K562 (cell line): Measurements from ENCODE around the gene TREM1. TPM values are rescaled to one million over a fixed set of nuclear protein-coding genes. Genes with fewer than 3 reads are reported as not detected.

Experiments used
- ASH1L ChIP-seq: fragments of 450-650 bp; IDR thresholded peaks from 2 replicates; pipeline ENCODE4 v1.6.1; 2018; ENCODE audit warnings: borderline replicate concordance, mild to moderate bottlenecking, low read depth; ENCODE audit not compliant: partially characterized antibody
- CAMTA2 ChIP-seq: fragments of 250-450 bp; sonication (Bioruptor Pico); conservative IDR thresholded peaks from 2 replicates; pipeline ENCODE4 v1.5.1; 2022
- EWSR1 ChIP-seq: fragments of 450-650 bp; IDR thresholded peaks from 2 replicates; pipeline ENCODE4 v1.6.1; 2018; ENCODE audit warnings: borderline replicate concordance, mild to moderate bottlenecking, low read depth, moderate library complexity; ENCODE audit not compliant: partially characterized antibody
- FOXA3 ChIP-seq, 2 experiments: fragments of 450-650 bp in 1 of 2; sonication (generic) in 1 of 2; formaldehyde crosslinking; IDR thresholded peaks in 1 of 2; conservative IDR thresholded peaks in 1 of 2; 2 replicates each; pipeline versions ENCODE4 v1.4.0 to v1.8.0; 2020 to 2022; ENCODE audit warnings: mild to moderate bottlenecking in 2 of 2, missing genetic modification reagents in 1 of 2
- GABPB2 ChIP-seq: fragments of 250-450 bp; sonication (Bioruptor Pico); conservative IDR thresholded peaks from 2 replicates; pipeline ENCODE4 v1.5.1; 2021; ENCODE audit warnings: mild to moderate bottlenecking
- HDAC2 ChIP-seq: fragments of 450-650 bp; IDR thresholded peaks from 2 replicates; pipeline ENCODE4 v1.6.1; 2016; ENCODE audit warnings: mild to moderate bottlenecking
- HNRNPL ChIP-seq: fragments of 200-400 bp; formaldehyde crosslinking; IDR thresholded peaks from 2 replicates; pipeline ENCODE4 v1.6.1; 2017; ENCODE audit warnings: low read depth, mild to moderate bottlenecking, low read length
- JUNB ChIP-seq: fragments of 450-650 bp; formaldehyde crosslinking; conservative IDR thresholded peaks from 2 replicates; pipeline ENCODE4 v1.4.0; 2020; ENCODE audit warnings: mild to moderate bottlenecking
- JUND ChIP-seq, 2 experiments: IDR thresholded peaks; 2 replicates in 1 of 2; 3 replicates in 1 of 2; pipeline ENCODE4 v1.6.1; 2011; ENCODE audit warnings: borderline replicate concordance in 2 of 2, low read depth in 2 of 2, low read length in 2 of 2, improper control_type of control experiment in 1 of 2, missing biosample characterization in 1 of 2, missing genetic modification characterization in 1 of 2, missing genetic modification reagents in 1 of 2
- MTA3 ChIP-seq: fragments of 450-650 bp; formaldehyde crosslinking; IDR thresholded peaks from 2 replicates; pipeline ENCODE4 v1.6.1; 2017; ENCODE audit warnings: mild to moderate bottlenecking, borderline replicate concordance
- NFIC ChIP-seq: fragments of 450-650 bp; IDR thresholded peaks from 2 replicates; pipeline ENCODE4 v1.6.1; 2017; ENCODE audit warnings: mild to moderate bottlenecking, inconsistent platforms
- NONO ChIP-seq, 2 experiments: fragments of 200-400 bp in 1 of 2; fragments of 450-650 bp in 1 of 2; formaldehyde crosslinking in 1 of 2; IDR thresholded peaks; 2 replicates each; pipeline ENCODE4 v1.6.1; 2017; ENCODE audit warnings: low read depth in 2 of 2, mild to moderate bottlenecking in 2 of 2, moderate library complexity in 2 of 2, low read length in 1 of 2
- NR2F6 ChIP-seq: fragments of 450-650 bp; formaldehyde crosslinking; IDR thresholded peaks from 2 replicates; pipeline ENCODE4 v1.4.0; 2020; ENCODE audit warnings: mild to moderate bottlenecking
- OTX1 ChIP-seq: fragments of 450-650 bp; formaldehyde crosslinking; IDR thresholded peaks from 2 replicates; pipeline ENCODE4 v1.4.0; 2022; ENCODE audit warnings: mild to moderate bottlenecking
- PML ChIP-seq: IDR thresholded peaks from 2 replicates; pipeline ENCODE4 v1.6.1; 2012; ENCODE audit warnings: low read length, inconsistent platforms
- POLR2B ChIP-seq: fragments of 450-650 bp; IDR thresholded peaks from 2 replicates; pipeline ENCODE4 v1.6.1; 2018; ENCODE audit warnings: low read depth; ENCODE audit not compliant: partially characterized antibody
- SMAD1 ChIP-seq: fragments of 150-350 bp; IDR thresholded peaks from 2 replicates; pipeline ENCODE4 v1.6.1; 2014; ENCODE audit warnings: low read length, low read depth; ENCODE audit not compliant: partially characterized antibody
- SMARCC2 ChIP-seq: fragments of 450-650 bp; IDR thresholded peaks from 2 replicates; pipeline ENCODE4 v1.6.1; 2017; ENCODE audit warnings: antibody characterized with exemption, moderate library complexity, mild to moderate bottlenecking, low read depth
- SMC3 ChIP-seq: conservative IDR thresholded peaks from 2 replicates; pipeline ENCODE4 v1.6.1; 2011; ENCODE audit warnings: low read depth, low read length, improper control_type of control experiment; ENCODE audit not compliant: insufficient read depth
- SRSF3 ChIP-seq: fragments of 200-400 bp; formaldehyde crosslinking; IDR thresholded peaks from 2 replicates; pipeline ENCODE4 v1.6.1; 2016; ENCODE audit warnings: mild to moderate bottlenecking, low read length, moderate library complexity; ENCODE audit not compliant: insufficient read depth
- STAT6 ChIP-seq: sonication (generic); formaldehyde crosslinking; IDR thresholded peaks from 2 replicates; pipeline ENCODE4 v1.8.1; 2023; ENCODE audit warnings: mild to moderate bottlenecking, missing genetic modification reagents
- YBX1 ChIP-seq: fragments of 450-650 bp; IDR thresholded peaks from 2 replicates; pipeline ENCODE4 v1.7.1; 2016; ENCODE audit warnings: mild to moderate bottlenecking
- ZEB2 ChIP-seq: fragments of 450-650 bp; IDR thresholded peaks from 2 replicates; pipeline ENCODE4 v1.6.1; 2016
- ZFX ChIP-seq: sonication (generic); formaldehyde crosslinking; IDR thresholded peaks from 2 replicates; pipeline ENCODE4 v1.8.0; 2022; ENCODE audit warnings: mild to moderate bottlenecking, missing genetic modification reagents, moderate library complexity
- ZNF212 ChIP-seq: fragments of 450-650 bp; formaldehyde crosslinking; IDR thresholded peaks from 2 replicates; pipeline ENCODE4 v1.4.0; 2020; ENCODE audit warnings: mild to moderate bottlenecking
- polyA plus RNA-seq, 8 experiments: library from polyadenylated mRNA; depleted of rRNA in 4 of 8; stranded (reverse) in 5 of 8; unstranded in 3 of 8; fragments of >200 nt; fragmentation: Nextera tagmentation in 2 of 8; fragmentation: Illumina TruSeq in 1 of 8; extraction: Ambion mirVana in 2 of 8; extraction: Trizol in 1 of 8; gene quantifications; 2 replicates each; pipeline versions ENCODE4 v1.2.1 to v1.2.3, GENCODE V29; 2011 to 2014; ENCODE audit warnings: inconsistent platforms in 1 of 8, missing spikeins in 1 of 8
- total RNA-seq, 7 experiments: library from RNA; depleted of rRNA in 6 of 7; stranded (reverse); fragments of >200 nt in 6 of 7; fragmentation: Illumina TruSeq in 2 of 7; extraction: Trizol in 2 of 7; gene quantifications; 2 replicates each; pipeline versions ENCODE4 v1.2.1 to v1.2.3, GENCODE V29; 2011 to 2021; ENCODE audit warnings: low replicate concordance in 1 of 7
- TF ChIP-seq, protein P1 (sequence below): fragments of 450-650 bp; IDR thresholded peaks from 2 replicates; pipeline ENCODE4 v1.6.1; 2016

The TREM1 gene
- total and polyA plus RNA-seq, 9 of the 15 experiments (the other 6 are each of a cell fraction or from before 2014, with no cell fraction given), result not detected

DNA sequence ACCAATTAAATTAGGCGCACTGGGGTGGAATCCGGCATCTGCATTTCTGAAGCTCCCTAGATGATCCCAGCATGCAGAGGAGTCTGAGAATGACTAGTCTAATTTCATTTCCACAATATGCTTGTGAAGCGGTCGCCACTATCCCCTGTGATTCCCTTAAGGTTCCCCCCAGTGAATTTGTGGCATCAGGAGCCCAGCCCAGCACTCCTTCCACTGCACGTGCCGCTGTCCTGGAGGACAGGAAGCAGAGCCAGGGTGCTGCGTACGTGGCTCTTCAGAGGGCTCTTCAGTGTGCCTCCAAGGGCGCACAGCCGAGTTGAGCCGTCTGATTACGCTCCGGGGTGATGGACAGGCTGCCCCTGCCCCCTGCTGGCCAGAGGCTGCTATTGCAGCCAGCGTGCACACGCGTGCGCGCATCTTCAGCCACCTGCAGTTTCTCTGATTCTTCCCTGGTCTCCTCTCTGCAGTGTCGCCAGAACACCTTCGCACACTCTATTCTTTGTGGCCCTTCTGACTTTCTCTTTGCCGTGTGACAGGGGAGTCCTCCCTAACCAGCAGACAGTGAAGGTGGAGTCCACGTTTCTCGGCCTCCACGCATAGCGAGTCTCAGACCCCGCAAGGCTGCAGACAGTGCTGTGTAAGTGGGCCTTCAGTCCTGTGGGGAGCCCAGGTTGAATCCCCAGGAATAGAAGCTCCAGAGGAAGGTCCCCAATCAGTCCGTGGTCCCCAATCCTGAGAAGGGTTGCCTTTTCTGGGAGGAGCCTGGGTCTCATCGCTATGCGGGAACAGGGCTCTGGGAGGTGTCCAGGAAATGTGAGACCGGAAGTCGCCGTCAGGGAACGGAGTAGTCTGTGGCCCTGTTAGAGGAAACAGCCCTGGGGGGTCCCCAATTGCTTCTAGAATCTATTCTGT lies 32.4 kb upstream of the TREM1 start (continued):
- TF ChIP-seq POLR2B (no peak), ZNF212 (no peak), PML (no peak), YBX1 (no peak), HDAC2 (peak; percentile 67; the same call in 1 of the 2 replicates), NONO (IDR thresholded peaks at IDR 0.05; ENCODE audit: low read depth in 2 of 2, low read length in 1 of 2) (0 out of 4 replicates have a peak, but pooled peaks of 1 of the 2 experiments have one; percentile 30), EWSR1 (no peak), SMC3 (peak; percentile 94), OTX1 (CRISPR knock-in tag) (no peak), MTA3 (peak; percentile 82; the same call in 1 of the 2 replicates), CAMTA2 (CRISPR knock-in tag) (no peak), JUNB (CRISPR knock-in tag) (no peak), ZFX (CRISPR knock-in tag) (no peak), NFIC (peak; percentile 76), SMARCC2 (no peak), JUND (IDR thresholded peaks at IDR 0.05; ENCODE audit: borderline replicate concordance, low read depth, low read length) (peak; percentile 68; the same call in 1 of the 2 replicates), JUND (tag; IDR thresholded peaks at IDR 0.05; ENCODE audit: borderline replicate concordance, low read depth, low read length) (no peak; the same call in 1 of the 3 replicates), SMAD1 (peak; percentile 41), HNRNPL (no peak), SRSF3 (no peak), GABPB2 (CRISPR knock-in tag) (no peak), ASH1L (no peak), ZEB2 (peak; percentile 40; the same call in 1 of the 2 replicates), FOXA3 (CRISPR knock-in tag; conservative IDR thresholded peaks at IDR 0.05 in 1 of 2, IDR thresholded peaks at IDR 0.05 in 1 of 2) (no peak), STAT6 (CRISPR knock-in tag) (peak; percentile 78; the same call in 1 of the 2 replicates), NR2F6 (no peak)
- TF ChIP-seq, protein P1, sequence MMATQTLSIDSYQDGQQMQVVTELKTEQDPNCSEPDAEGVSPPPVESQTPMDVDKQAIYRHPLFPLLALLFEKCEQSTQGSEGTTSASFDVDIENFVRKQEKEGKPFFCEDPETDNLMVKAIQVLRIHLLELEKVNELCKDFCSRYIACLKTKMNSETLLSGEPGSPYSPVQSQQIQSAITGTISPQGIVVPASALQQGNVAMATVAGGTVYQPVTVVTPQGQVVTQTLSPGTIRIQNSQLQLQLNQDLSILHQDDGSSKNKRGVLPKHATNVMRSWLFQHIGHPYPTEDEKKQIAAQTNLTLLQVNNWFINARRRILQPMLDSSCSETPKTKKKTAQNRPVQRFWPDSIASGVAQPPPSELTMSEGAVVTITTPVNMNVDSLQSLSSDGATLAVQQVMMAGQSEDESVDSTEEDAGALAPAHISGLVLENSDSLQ, result peak; percentile 94
